GM18858 (cell line): ENCODE data around the gene PDZD7.

Experiments
- ATAC-seq: cut with Tn5 transposase; IDR thresholded peaks from one replicate; pipeline ENCODE4 v1.9.1; 2021; ENCODE audit not compliant: unreplicated experiment

Gene PDZD7

DNA sequence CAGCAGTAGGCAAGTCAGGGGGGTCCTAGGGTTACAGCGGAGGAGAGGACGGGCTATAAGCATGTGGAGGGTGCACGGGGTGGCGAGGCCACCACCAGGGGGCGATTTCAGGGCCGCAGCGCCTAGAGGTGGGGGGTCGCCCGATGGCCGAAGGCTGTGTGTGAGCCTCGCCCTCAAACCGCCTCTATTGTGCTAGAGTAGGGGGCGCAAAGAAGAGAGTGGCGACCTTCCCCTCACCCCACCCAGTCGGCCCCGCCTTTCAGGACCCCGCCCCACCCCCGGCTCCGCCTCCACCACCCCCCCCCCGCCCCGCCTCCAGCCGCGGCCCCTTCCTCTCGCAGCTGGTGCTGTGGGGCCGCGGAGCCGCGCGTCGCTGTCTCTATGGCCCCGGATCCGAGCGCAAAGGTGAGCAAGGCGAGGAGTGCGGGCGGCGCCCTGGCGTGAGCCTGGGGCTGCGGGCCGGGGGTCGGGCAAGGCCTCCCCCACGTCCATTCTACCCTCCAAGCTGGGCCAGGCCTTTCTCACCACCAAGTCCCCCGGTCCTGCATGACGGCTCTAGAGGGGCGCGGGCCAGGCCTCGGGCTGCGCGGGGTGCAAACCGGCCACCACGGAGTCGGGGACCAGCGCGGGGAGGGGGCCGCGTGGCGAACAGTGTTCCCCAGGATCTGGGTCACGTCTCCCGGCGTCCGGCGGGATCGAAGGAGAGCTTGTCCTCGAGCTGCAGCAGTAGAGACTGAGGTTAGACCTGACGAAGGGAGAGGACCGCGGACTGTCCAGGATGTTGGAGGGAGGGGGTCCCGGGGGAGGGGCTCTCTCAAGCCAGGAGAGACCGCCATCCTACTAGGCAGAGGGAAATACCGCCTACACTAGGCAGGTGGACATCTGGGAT is 61.5 kb downstream of the PDZD7 start, which contains the start of gene SEMA4G:
Gene SEMA4G (plus strand): TSS at position 318 of the 889 bp plus-strand sequence. CDS start 3,409 bp downstream, outside the sequence.
- no peak for ATAC-seq

DNA sequence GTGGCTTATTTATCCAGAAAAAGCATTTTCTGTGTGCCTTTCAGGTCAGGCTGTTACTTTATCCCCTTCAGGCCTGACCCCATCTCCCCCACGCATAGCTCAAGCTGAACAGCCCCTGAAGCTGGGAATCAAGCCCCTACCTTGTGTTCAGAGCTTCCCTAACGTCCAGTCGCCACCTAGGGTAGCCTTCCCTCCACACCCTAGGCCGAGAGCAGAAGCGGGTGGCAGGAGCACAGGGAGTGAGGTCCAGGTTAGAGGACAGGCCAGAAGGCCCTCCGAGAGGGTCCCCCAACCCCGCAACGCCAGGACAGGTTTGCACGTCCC is 62.1 kb downstream of the PDZD7 start:
- no peak for ATAC-seq

DNA sequence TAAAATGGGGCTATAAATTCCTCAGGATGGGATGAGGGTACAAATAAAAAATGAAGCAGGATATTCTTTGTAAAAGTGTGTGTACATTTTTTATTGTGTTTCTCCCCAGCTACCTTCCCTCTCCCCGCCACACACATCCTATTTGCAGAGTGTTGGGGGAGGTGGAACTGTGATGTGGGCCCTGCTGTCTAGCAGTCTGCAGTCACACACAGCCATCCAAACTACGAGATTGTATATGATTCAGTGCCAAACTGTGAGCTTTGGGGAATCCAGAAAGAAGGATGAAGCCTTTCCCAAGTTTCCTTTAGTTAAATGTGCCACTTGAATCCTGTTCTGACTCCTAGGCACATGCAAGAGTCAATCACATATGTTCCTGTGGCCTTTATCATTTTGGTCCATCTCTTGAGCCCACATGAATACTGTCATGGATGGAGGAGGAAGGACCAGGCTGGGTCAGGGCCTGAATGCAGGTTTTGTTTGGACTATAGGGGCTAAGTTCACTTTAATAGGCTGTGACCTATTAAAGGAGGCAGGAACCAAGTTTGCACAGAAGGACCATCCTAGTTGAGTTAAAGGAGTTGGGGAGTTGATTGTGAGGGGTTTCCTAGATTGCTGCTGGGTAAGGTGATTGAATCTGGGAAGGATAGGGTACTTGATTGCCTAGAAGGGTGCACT is 62.7 kb downstream of the PDZD7 start:
- no peak for ATAC-seq

DNA sequence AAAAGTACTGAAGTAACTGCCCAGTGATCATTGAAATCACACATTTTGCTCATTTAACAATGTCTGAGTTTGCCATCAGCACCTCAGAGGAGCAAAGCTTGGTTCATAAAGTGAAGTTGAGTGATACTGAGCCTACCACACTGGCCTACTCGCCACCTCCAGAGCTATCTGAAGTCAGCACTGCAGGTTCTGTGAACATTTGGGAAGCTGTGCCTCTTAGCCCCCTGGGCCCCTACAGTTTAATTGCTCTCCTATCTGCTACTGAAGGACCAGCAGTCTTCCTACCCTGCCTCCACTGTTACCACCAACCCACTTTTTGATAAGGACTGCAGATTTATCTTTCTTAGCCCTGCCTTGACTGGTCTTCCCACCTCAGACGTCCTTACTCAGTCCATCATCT is 63.6 kb downstream of the PDZD7 start:
- ATAC-seq, result no peak

DNA sequence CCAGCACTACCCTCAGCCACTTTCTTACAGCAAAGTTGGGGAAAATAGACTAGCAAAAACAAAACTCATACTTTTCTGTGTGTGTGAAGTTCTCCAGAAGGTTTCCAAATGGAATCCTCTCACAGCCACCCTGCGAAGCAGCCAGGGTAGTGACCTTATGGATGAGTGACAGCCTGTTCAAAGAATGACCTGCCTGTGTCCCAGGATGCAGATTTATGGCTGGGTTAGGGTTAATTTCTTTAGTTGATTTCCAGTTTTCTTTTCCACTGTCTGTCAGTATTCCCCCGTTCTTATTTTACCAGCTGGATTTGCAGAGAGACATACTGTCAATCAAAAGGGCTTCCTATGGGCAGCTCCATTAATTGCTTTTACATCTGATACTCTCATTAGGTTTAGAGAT is 64.0 kb downstream of the PDZD7 start:
- no peak for ATAC-seq

DNA sequence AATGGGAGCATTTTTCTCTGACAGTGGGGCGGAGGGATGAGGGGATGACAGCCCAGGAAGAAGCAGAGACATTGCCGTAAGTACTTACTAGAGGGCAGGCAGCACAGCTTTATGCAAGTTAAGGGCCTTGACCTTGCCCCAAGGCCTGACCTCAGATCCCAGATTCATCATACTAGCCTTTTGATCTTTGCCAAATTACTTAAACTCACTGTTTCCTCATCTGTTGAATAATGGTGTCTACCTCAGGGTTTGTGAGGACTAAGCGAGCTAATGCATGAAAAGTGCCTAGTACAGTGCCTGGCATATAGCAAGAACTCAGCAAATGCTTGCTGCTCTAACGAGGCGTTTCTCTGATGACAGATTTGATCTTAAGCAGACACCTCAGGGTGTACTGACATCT is 65.1 kb downstream of the PDZD7 start:
- ATAC-seq, result no peak

DNA sequence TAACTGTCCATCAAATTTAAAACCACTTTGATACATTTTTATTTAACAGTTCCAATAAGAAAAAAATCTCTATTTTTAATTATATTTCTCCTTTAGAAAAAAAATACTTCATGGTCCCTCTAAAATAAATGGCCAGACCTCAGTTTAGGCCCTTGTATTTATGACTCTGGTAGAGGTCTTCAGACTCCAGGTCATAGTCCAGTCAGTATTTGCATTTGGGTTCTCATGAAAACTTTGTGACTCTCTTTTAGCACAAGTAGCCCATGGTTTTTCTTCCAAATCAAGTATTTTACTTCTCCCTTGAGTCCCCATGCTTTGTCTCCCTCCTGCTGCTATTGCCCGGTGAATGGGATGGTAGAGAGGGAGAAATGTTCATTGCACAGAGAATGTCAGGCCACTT is 67.1 kb downstream of the PDZD7 start:
- no peak for ATAC-seq

DNA sequence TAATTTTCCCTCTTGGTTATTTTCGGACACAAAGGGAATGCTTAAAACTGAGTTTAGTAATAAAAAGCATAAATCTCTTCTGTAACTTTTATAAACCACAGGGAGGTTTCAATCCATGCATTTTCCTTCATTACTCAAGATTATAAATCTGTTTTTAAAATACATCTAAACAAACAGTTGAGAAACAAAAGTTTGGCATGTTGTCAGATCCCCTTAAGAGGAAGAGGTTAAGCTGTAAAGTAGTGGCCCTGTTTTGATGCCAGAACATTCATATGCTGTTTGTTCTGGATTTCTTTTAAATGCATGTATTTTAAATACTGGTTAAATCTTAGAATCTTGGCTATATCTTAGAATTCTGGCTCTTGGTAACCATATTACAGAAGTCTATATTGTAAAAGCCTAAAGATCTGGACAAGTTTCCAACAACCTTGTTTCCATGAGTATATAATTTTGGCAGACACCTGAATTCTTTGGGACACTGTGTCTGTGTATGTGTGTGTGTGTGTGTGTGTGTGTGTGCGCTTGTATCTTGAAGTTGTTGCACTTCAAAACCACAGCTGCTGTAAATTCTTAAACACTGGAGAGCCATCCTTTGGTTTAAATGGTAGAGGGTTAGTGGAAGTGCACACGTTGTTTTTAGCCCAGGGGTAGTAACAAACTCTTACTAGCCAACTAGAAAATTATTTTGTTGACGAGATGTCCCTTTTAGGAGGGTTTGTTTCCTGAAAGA is 68.4 kb downstream of the PDZD7 start:
- no peak for ATAC-seq

DNA sequence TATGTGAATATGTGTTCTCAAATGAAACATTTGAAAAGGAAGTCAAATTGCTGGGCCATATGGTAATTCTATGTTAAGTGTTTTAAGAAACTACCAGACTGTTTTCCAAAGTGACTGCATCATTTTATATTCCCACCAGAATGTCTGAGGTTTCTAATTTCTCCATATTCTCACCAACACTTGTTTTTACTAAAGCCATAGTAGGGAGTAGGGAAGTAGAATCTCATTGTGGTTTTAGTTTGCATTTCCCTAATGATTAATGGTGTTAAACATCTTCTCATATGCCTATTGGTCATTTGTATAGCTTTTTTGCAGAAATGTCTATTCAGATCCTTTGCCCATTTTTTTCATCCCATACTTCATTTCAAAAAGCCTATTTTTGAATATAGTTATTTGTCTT is 70.7 kb downstream of the PDZD7 start:
- no peak for ATAC-seq
